COLO668 (cell line): ENCODE data around the gene ATM.
"Not testable (repeated sequence)": the region's sequence is repeated elsewhere in the genome, so short reads cannot be mapped to it uniquely, and the experiment has no call there.

Source experiments
- DNase-seq: peaks from one replicate; lab custom pipeline; 2025; ENCODE audit not compliant: unreplicated experiment; lab: John Stamatoyannopoulos, UW

ATM gene

DNA sequence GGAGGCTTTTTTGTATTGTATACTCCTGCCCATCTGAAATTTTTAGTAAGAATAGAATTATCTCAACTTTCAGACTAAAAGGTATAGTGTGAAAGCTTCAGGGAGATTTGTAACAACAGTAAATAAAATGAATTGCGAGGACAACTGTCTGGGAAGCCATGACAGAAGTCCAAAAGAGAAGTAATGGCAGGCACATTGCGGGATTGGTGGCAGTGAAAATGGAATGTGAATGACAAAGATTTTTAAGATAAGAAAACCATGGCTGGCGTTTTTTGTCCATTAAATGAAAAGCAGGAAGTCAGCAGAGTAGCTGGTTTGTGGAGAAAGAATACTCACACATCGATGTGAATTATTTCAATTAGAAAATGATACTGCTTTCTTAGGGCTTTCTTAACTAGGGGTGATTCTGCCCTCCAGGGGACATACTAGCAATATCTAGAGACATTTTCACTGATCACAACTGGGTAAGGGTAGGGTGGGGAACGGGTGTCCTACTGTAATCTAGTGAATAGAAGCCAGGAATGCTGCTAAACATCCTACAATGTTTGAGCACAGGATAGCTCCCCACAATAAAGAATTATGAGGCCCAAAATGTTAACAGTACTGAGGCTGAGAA lies 2.0 kb upstream of the ATM start:
- no peak for DNase-seq

- no peak for DNase-seq
These were observed 1.5 kb upstream of the ATM start for GRCh38 chr11:108221371-108221770.

DNA sequence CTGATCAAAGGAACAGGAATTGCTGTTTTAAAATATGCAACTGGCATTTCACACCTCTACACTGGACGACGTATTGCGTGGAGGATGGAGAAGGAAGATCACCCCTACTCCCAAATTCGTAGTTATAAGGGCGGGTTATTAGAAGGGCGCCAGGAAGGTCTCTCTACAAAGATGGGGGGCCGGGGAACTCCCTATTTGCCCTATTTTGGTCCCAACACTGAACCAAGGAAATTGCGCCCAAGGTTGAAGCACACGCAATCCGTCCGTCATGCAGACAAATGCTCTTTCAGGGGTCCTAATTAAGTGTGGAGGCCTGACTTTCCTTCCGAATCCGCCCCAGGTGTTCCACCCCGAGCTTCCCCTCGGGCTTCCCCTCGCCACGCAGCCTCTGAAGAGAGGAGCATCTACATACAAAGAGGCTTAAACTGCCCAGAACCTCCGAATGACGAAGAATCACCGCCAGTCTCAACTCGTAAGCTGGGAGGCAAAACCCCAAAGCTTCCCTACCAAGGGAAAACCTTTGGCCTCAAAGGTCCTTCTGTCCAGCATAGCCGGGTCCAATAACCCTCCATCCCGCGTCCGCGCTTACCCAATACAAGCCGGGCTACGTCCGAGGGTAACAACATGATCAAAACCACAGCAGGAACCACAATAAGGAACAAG lies 825 bp upstream of the ATM start:
- DNase-seq: peak; percentile 36

DNA sequence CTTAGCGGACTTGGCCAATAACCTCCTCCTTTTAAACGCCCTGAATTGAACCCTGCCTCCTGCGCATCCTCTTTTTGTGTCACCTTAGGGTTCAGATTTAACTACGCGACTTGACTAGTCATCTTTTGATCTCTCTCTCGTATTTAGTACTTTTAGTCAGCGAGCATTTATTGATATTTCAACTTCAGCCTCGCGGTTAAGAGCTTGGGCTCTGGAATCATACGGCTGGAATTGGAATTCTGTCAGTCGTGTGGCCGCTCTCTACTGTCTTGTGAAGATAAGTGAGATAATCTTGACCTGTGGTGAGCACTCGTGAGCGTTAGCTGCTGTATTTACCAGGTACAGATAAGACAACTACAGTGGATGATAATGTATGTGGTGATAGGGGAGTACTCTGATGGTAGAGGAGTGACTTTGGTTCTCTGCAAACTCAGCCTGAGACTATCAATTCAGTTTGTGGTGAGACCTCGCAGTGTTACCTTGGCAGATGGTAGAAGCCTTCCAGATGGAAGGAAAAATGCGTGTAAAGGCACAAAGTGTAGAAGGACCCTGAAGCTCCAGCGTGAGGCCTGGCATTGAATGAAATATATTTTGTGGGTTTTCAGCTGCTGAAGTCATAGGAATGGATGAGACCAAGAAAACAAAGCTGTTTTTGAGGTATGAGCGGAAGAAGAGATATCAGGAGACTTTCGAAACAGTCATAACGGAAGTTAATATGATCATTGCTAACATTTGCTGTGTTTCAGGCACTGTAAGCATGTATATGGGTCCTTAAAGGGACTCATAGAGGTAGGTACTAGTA lies 682 bp downstream of the ATM start:
- DNase-seq: peak; percentile 11

- no peak for DNase-seq
These were observed 1.5 kb downstream of the ATM start for GRCh38 chr11:108224366-108224765.

- no peak for DNase-seq
These were observed 2.3 kb downstream of the ATM start for GRCh38 chr11:108224911-108225786.

DNA sequence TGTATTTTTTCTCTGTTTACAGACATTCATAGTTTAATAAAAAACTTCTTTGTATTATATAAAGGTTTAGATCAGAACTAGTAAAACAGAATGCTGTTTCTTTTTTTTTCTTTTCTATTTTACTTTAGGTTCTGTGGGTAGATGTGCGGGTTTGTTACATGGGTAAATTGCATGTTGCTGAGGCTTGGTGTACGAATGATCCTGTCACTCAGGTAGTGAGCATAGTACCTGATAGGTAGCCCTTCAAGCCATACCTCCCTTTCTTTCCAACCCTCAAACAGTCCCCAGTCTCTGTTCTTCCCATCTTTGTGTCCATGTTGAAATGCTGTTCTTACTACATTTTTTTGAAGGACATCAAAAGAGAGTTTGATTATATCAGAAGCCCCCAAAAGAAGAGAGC lies 3.2 kb downstream of the ATM start:
- no peak for DNase-seq

DNA sequence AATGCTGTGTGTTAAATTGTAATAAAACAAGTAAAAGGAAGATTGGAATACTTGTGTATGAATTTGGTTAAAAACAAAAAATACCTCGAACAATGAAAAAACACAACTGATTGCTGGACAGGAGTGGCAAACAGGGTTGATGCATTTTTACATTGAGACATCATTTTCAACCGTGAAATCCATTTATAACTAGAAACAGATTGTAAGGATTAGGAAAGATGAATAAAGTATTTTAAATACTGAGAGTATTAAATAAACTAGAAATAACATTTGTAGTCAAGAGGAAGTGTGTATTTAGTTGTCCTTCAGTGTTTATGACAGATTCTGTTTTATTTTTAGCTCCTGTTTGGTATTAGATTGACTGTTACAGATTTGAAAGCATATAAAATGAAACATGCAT lies 5.4 kb downstream of the ATM start:
- no peak for DNase-seq

- no peak for DNase-seq
These were observed 10.5 kb downstream of the ATM start for GRCh38 chr11:108233277-108233945.

DNA sequence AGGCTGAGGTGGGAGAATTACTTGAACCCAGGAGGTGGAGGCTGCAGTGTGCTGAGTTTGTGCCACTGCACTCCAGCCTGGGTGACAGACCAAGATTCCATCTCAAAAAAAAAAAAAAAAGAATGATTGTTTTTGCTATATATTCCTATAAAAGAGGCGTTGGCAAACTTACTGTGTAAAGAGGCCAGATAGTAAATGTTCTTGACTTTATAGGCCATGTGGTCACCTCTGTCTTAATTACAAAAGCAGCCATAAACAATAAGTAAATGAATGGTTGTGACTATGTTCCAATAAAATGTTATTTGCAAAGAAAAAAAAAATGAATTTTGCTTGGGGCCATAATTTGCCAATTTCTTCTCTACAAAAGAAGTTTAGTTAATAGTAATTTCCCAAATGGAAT lies 12.3 kb downstream of the ATM start:
- no peak for DNase-seq

DNA sequence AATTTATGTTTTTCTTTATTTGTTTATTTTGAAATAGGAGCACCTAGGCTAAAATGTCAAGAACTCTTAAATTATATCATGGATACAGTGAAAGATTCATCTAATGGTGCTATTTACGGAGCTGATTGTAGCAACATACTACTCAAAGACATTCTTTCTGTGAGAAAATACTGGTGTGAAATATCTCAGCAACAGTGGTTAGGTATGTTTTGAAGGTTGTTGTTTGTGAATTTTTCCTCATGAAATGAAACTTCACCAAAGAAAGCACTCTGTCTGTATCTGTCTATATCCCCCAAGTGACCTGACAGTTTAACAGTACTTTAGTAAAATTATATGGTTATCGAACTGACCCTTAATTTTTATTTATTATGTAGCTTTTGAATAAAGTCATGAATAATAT lies 12.8 kb downstream of the ATM start:
- no peak for DNase-seq

DNA sequence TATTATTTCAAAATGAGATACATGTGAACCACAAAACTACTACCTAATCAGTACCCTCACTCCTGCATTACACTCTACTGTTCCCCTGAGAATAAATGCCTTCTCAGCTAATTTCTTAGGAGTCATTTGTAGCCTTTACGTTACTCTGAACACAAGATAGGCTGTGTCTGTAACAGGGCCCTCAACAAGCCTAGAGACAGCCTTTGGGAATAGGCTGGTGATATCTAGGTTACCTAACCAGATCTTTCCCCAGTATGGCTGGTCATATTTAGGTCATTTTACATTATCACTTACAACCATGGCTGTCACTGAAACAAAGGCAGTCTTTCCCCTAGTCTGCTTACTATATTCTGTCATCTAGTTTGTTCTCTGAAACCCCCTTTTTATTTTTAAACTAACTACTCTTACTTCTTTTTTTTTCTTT lies 14.2 kb downstream of the ATM start:
- no peak for DNase-seq

DNA sequence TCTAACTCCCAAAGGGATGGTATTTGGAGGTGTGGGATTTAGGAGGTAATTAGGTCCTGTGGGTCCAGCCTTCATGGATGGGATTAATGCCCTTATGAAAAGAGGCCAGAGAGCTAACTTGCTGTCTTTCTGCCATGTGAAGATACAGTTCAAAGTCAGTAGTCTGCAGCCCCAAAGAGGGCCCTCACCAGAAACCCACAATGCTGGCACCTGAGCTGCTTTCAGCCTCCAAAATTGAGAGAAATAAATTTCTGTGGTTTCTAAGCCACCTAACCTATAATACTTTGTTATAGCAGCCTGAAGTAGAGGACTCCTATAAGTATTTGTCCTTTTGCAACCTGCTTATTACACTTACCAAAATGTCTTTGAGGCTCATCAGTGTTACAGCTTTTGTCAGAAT lies 16.2 kb downstream of the ATM start:
- DNase-seq: no peak

- no peak for DNase-seq
These were observed 18.6 kb downstream of the ATM start for GRCh38 chr11:108241330-108242037.

GRCh38 chr11:108242422-108242821 lies 19.6 kb downstream of the ATM start:
- DNase-seq: no peak

DNA sequence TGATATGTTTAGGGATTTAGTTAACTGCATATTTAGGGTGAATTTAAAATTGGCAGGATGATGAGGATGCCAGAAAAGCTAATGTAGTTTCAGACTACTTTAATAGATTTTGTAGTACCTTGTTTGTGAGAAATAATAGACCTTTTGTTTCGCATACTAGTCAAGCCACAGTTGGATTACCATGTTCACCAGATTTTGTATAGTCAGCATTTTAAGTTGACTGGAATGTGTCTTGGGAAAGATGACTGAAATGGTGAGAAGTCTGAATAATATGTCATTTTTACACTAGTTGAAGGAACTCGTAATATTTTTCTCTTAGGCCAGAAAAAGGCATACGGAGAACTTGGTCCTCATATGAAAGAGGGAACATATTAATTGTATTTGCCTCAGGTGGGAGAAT lies 23.4 kb downstream of the ATM start:
- DNase-seq: no peak

DNA sequence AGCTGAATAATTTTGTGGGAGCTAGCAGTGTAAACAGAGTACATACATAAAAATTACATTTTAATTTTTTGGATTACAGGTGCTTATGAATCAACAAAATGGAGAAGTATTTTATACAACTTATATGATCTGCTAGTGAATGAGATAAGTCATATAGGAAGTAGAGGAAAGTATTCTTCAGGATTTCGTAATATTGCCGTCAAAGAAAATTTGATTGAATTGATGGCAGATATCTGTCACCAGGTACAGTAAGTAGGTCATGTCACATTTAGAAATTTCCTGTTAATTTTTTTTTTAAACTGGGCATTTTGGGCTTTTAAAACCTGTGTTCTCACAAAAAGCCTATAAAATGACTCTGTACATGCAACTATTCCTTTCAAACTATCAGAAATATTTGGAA lies 24.0 kb downstream of the ATM start:
- DNase-seq: no peak

DNA sequence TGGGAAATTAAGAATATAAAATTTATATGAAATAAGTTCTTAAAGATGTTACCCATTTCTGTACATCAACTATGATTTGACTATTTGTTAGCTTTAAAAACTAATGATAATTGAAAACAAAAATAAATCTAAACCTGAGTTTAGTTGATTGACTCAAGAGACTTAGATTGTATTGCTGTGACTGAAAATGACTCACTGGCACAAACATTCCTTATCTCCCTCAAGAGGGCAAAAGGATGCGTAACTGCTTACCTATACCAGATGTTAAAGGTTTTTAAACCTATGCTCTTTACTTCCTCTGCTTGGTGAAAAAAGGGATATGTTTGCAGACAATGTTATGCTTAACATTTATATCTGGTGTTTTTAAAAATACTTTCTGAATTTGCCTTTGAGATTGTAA lies 30.3 kb downstream of the ATM start:
- no peak for DNase-seq

DNA sequence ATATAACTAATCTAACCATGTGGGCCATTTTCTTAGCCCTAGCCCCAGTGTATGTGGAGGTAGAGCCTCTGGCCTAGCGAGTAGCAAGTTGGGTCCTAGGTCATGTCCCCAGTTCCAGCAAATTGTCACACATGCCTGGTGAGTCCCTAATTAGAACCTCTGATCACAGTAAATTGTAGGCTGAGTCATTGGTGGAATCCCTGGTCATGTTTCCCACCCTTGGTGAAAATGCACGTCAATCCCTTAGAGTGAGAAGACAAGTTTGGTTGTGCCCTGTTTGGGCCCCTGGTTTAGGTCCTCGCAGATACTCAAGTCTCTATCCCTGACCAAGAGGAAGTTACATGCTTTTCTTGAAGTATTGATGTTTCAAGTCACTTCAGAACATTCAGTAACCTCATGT lies 46.7 kb downstream of the ATM start:
- DNase-seq: no peak

DNA sequence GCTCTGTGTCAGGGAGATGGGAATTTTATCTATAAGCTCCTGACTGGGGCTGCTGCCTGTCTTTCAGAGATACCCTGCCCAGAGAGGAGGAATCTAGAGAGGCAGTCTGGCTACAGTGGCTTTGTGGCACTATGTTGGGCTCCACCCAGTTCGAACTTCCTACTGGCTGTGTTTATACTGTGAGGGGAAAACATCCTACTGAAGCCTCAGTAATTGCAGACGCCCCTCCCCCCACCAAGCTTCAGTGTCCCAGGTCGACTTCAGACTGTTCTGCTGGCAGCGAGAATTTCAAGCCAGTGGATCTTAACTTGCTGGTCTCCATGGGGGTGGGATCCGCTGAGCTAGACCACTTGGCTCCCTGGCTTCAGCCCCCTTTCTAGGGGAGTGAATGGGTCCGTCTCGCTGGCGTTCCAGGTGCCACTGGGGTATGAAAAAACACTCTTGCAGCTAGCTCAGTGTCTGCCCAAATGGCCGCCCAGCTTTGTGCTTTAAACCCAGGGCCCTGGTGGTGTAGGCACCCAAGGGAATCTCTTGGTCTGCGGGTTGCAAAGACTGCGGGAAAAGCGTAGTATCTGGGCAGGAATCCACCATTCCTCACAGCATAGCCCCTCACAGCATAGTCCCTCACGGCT lies 54.2 kb downstream of the ATM start:
- DNase-seq: not testable (repeated sequence)
